Peyer's patch (tissue), 4 donors: ENCODE measurements around the gene TUBB1. TPM values are rescaled to one million over a fixed set of nuclear protein-coding genes. Genes with fewer than 3 reads are reported as not detected.

ENCODE experiments used
- DNase-seq, 3 donors: peaks; one replicate each; pipeline ENCODE4 v3.0.0-alpha.2; 2017 to 2019
- H3K27ac ChIP-seq, 4 donors: fragments of 200-600 bp; sonication (generic); one replicate each; pipeline ENCODE4 v1.5.1; 2016 to 2019
- H3K27me3 ChIP-seq, 2 donors: fragments of 200-600 bp; sonication (generic); one replicate each; pipeline ENCODE4 v1.5.1; 2019
- H3K36me3 ChIP-seq, 3 donors: fragments of 200-600 bp; sonication (generic); one replicate each; pipeline ENCODE4 v1.5.1; 2016 to 2019
- H3K4me1 ChIP-seq, 4 donors: fragments of 200-600 bp; sonication (generic); one replicate each; pipeline ENCODE4 v1.5.1; 2016 to 2019
- H3K4me3 ChIP-seq, 4 donors: fragments of 200-600 bp; sonication (generic); 1 replicate in 3 of 4; 2 replicates in 1 of 4; pipeline ENCODE4 v1.5.1; 2016 to 2019; ENCODE audit warnings: mild to moderate bottlenecking in 1 of 4
- H3K9me3 ChIP-seq, 4 donors: fragments of 200-600 bp; sonication (generic); one replicate each; pipeline ENCODE4 v1.5.1; 2016 to 2019; ENCODE audit warnings: mild to moderate bottlenecking in 1 of 4
- CTCF ChIP-seq, 6 experiments: fragments of 450-650 bp in 4 of 6; fragments of 200-600 bp in 2 of 6; sonication (generic) in 1 of 6; IDR thresholded peaks; one replicate each; pipeline ENCODE4 v1.5.1; 2017 to 2019; ENCODE audit warnings: antibody characterized with exemption in 6 of 6, mild to moderate bottlenecking in 3 of 6, moderate library complexity in 1 of 6
- POLR2A ChIP-seq, 2 donors: fragments of 450-650 bp; IDR thresholded peaks; one replicate each; pipeline ENCODE4 v1.5.1; 2017; ENCODE audit warnings: antibody characterized with exemption in 2 of 2, mild to moderate bottlenecking in 2 of 2, moderate library complexity in 2 of 2
- total RNA-seq, 4 donors: library from RNA; depleted of rRNA; stranded (reverse); fragments of >200 nt; gene quantifications; one replicate each; pipeline ENCODE4 v1.1.0, GENCODE V29; 2016

The TUBB1 gene
- total RNA-seq, 4 donors from 2014 or later = not detected

GRCh38 chr20:58995461-58996225, 23.6 kb upstream of the TUBB1 start:
- H3K9me3 ChIP-seq = no peaks in the 10 kb centered on the region
- no peak for TF ChIP-seq POLR2A (IDR thresholded peaks at IDR 0.05)
- no peak for TF ChIP-seq CTCF (IDR thresholded peaks at IDR 0.05)
- H3K36me3 ChIP-seq = peaks cover 0 to 95% (median 0%) of the 10 kb centered on the region in 3 donors
- no peaks in the 10 kb centered on the region for H3K4me1 ChIP-seq
- no peak for DNase-seq
- H3K4me3 ChIP-seq = no peak overlapping the region
- no peaks in the 10 kb centered on the region for H3K27me3 ChIP-seq
- peak overlapping the region in 1 of 4 donors; percentile 32 for H3K27ac ChIP-seq

- no peaks in the 10 kb centered on the region for H3K27me3 ChIP-seq
- peaks cover 0 to 95% (median 0%) of the 10 kb centered on the region in 3 donors for H3K36me3 ChIP-seq
- TF ChIP-seq POLR2A (IDR thresholded peaks at IDR 0.05) = no peak
- TF ChIP-seq CTCF (IDR thresholded peaks at IDR 0.05) = no peak
- no peaks in the 10 kb centered on the region for H3K4me1 ChIP-seq
- no peak overlapping the region for H3K27ac ChIP-seq
- no peak overlapping the region for H3K4me3 ChIP-seq
- no peaks in the 10 kb centered on the region for H3K9me3 ChIP-seq
- no peak for DNase-seq
Measured at GRCh38 chr20:58996226-58996611, 23.0 kb upstream of the TUBB1 start.

GRCh38 chr20:58997141-58997770, 22.0 kb upstream of the TUBB1 start:
- H3K4me3 ChIP-seq = no peak overlapping the region
- no peak for DNase-seq
- H3K27me3 ChIP-seq = no peaks in the 10 kb centered on the region
- no peak for TF ChIP-seq CTCF (IDR thresholded peaks at IDR 0.05)
- TF ChIP-seq POLR2A (IDR thresholded peaks at IDR 0.05) = no peak
- H3K9me3 ChIP-seq = no peaks in the 10 kb centered on the region
- peaks cover 0 to 98% (median 0%) of the 10 kb centered on the region in 3 donors for H3K36me3 ChIP-seq
- no peaks in the 10 kb centered on the region for H3K4me1 ChIP-seq
- no peak overlapping the region for H3K27ac ChIP-seq

GRCh38 chr20:58998656-58999055, 20.6 kb upstream of the TUBB1 start:
- Histone ChIP-seq H3K9me3 (no peaks in the 10 kb centered on the region), H3K27me3 (no peaks in the 10 kb centered on the region), H3K36me3 (peaks cover 0 to 98% (median 0%) of the 10 kb centered on the region in 3 donors), H3K27ac (no peak overlapping the region), H3K4me1 (peaks cover 0 to 13% (median 12%) of the 10 kb centered on the region in 4 donors), H3K4me3 (no peak overlapping the region)
- TF ChIP-seq CTCF (IDR thresholded peaks at IDR 0.05) = no peak
- peak in 1 of 3 donors; percentile 42 for DNase-seq

GRCh38 chr20:59000326-59000725, 18.9 kb upstream of the TUBB1 start:
- no peak for TF ChIP-seq POLR2A (IDR thresholded peaks at IDR 0.05)
- no peak for TF ChIP-seq CTCF (IDR thresholded peaks at IDR 0.05)
- peaks cover 0 to 88% (median 0%) of the 10 kb centered on the region in 3 donors for H3K36me3 ChIP-seq
- no peak overlapping the region for H3K27ac ChIP-seq
- H3K9me3 ChIP-seq = no peaks in the 10 kb centered on the region
- no peak for DNase-seq
- no peak overlapping the region for H3K4me3 ChIP-seq
- no peaks in the 10 kb centered on the region for H3K27me3 ChIP-seq
- H3K4me1 ChIP-seq = peaks cover 0 to 29% (median 19%) of the 10 kb centered on the region in 4 donors
